Stomach (tissue), 4 donors: ENCODE measurements around the gene ABCD4.

ENCODE experiments used
- CTCF ChIP-seq, 7 experiments: fragments of 450-650 bp in 4 of 7; fragments of 200-600 bp in 3 of 7; sonication (generic) in 3 of 7; IDR thresholded peaks; one replicate each; pipeline ENCODE4 v1.5.1; 2016 to 2019; ENCODE audit warnings: antibody characterized with exemption in 7 of 7, control low read depth in 2 of 7, mild to moderate bottlenecking in 1 of 7
- POLR2A ChIP-seq, 4 donors: fragments of 450-650 bp; IDR thresholded peaks; one replicate each; pipeline ENCODE4 v1.6.1; 2016; ENCODE audit warnings: antibody characterized with exemption in 4 of 4, control low read depth in 2 of 4, mild to moderate bottlenecking in 1 of 4, moderate library complexity in 1 of 4

GRCh38 chr14:74347795-74348100 lies 45.0 kb upstream of the ABCD4 start:
- no peak for TF ChIP-seq CTCF (IDR thresholded peaks at IDR 0.05)
- no peak for TF ChIP-seq POLR2A (IDR thresholded peaks at IDR 0.05)
